ENCODE results near the gene GPD1L.
A peak's percentile ranks its signal among the peaks of the same experiment; 100 is the strongest.
"Not testable (repeated sequence)": the region's sequence is repeated elsewhere in the genome, so short reads cannot be mapped to it uniquely, and the experiment has no call there.

The GPD1L gene

GRCh38 chr3:32106929-32107362 lies 526 bp downstream of the GPD1L start:
- DNase-seq = no peak

- DNase-seq = not testable (repeated sequence)
Measured at GRCh38 chr3:32108224-32108623, 1.8 kb downstream of the GPD1L start.

GRCh38 chr3:32109256-32109655 lies 2.8 kb downstream of the GPD1L start:
- no peak for DNase-seq

- no peak for DNase-seq
Measured at GRCh38 chr3:32110233-32110760, 3.9 kb downstream of the GPD1L start.

- no peak for DNase-seq
Measured at GRCh38 chr3:32111560-32111959, 5.1 kb downstream of the GPD1L start.

- DNase-seq = no peak
Measured at GRCh38 chr3:32113566-32113965, 7.1 kb downstream of the GPD1L start.

GRCh38 chr3:32113981-32114545 lies 7.6 kb downstream of the GPD1L start:
- DNase-seq = no peak

GRCh38 chr3:32114546-32115386 lies 8.3 kb downstream of the GPD1L start:
- DNase-seq = peak; percentile 39 to 57

- no peak for DNase-seq
Measured at GRCh38 chr3:32117320-32117719, 10.9 kb downstream of the GPD1L start.

GRCh38 chr3:32118215-32118614 lies 11.8 kb downstream of the GPD1L start:
- DNase-seq = no peak

- DNase-seq = no peak
Measured at GRCh38 chr3:32120471-32120870, 14.1 kb downstream of the GPD1L start.

- DNase-seq = no peak
Measured at GRCh38 chr3:32121137-32121536, 14.7 kb downstream of the GPD1L start.

GRCh38 chr3:32123620-32124019 lies 17.2 kb downstream of the GPD1L start:
- no peak for DNase-seq

- DNase-seq = no peak
Measured at GRCh38 chr3:32125012-32125411, 18.6 kb downstream of the GPD1L start.

- no peak for DNase-seq
Measured at GRCh38 chr3:32126305-32127015, 20.0 kb downstream of the GPD1L start.

- no peak for DNase-seq
Measured at GRCh38 chr3:32127219-32127826, 20.9 kb downstream of the GPD1L start.

GRCh38 chr3:32128936-32129335 lies 22.5 kb downstream of the GPD1L start:
- no peak for DNase-seq

GRCh38 chr3:32129832-32130231 lies 23.4 kb downstream of the GPD1L start:
- no peak for DNase-seq

- DNase-seq = no peak
Measured at GRCh38 chr3:32132121-32132520, 25.7 kb downstream of the GPD1L start.

GRCh38 chr3:32132706-32133105 lies 26.3 kb downstream of the GPD1L start:
- DNase-seq = no peak

- DNase-seq = no peak
Measured at GRCh38 chr3:32136703-32137102, 30.3 kb downstream of the GPD1L start.

GRCh38 chr3:32137870-32138269 lies 31.4 kb downstream of the GPD1L start:
- no peak for DNase-seq

GRCh38 chr3:32138545-32139104 lies 32.2 kb downstream of the GPD1L start:
- no peak for DNase-seq
